Activated T-helper 9 cell treated with anti-CD3 and anti-CD28 coated beads, Interleukin-2, amount 50 U/mL, for 16 hours (primary cell): ENCODE results near the gene ARHGAP12.
"Not testable (repeated sequence)": the region's sequence is repeated elsewhere in the genome, so short reads cannot be mapped to it uniquely, and the experiment has no call there.

Experiments
- DNase-seq: peaks from one replicate; pipeline ENCODE4 v3.0.0-alpha.2; 2020; ENCODE audit warnings: low read depth

Gene ARHGAP12

DNA sequence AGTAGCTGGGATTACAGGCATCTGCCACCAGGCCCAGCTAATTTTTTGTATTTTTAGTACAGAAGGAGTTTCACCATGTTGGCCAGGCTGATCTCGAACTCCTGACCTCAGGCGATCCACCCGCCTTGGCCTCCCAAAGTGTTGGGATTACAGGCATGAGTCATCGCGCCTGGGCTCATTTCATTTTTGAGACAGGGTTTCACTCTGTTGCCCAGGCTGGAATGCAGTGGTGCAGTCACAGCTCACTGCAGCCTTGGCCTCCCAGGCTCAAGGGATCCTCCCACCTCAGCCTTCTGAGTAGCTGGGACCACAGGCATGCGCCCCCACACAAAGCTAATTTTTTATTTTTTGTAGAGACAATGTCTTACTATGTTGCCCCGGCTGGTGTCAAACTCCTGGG is 159.7 kb downstream of the ARHGAP12 start:
- DNase-seq, result not testable (repeated sequence)

DNA sequence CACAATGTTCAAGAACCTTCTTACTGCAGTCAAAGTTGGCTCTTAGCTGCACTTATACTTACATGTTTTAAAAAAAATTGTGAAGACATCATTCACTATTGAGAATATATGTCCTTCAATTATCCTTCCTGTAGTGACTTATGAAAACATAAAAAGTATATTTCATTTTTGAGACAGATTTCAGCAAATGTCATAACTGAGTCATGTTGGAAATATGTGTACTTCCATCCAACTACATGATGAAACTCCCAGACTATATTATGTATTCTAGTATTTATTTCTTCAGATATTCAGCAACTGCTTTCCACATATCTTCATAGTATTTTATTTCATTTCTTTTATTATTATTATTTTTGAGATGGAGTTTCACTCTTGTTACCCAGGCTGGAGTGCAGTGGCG is 160.2 kb downstream of the ARHGAP12 start:
- no peak for DNase-seq

DNA sequence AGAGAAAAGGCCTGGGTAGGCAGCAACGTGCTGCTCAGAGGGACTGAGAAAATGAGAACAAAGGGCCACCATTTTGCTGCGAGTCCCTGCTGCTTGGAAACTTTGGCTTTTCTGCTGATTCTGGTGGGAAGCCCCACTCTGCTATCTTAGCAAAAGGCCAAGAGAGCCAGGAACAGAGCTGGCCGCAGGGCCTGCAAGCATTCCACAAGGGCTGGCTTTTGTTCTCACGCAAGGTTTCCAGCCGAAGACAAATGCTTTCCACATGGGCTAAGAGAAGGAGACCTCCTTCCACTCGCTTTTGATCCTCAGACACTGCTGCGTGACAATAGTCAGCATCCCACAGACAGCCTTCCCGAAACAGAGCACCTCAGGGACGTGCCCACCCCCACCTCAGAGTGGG is 163.1 kb downstream of the ARHGAP12 start:
- no peak for DNase-seq

DNA sequence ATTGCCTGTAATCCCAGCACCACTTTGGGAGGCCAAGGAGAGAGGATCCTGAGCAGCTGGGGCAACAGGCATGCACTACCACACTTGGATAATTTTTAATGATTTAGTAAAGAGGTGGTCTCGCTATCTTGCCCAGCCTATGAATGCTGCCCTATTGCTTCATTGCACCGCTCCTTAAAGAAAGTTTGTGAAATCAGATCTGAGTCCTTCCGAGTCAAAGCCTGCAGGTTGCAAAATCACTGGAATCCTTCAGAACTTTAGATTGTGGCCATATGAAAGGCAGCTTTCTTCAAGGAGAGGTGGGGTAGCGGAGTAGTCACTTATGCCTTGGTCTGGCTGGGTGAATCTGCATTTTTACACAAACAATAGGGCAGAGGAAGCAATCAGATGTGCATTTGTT is 166.3 kb downstream of the ARHGAP12 start:
- DNase-seq, result no peak

DNA sequence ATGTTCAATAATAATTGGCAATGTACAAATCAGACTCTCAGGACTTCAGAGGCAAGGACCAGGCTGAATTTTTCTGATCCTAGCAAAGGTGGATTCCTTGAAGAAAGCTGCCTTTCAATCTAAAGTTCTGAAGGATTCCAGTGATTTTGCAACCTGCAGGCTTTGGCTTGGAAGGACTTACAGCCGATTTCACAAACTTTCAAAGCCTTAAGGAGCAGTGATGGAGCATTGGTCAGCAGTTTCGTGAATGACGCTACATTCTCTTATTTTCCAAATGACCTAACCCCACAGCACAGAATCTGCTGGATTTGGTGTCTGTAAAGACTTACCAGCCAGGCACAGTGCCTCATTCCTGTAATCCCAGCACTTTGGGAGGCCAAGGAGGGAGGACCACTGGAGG is 167.5 kb downstream of the ARHGAP12 start:
- no peak for DNase-seq

DNA sequence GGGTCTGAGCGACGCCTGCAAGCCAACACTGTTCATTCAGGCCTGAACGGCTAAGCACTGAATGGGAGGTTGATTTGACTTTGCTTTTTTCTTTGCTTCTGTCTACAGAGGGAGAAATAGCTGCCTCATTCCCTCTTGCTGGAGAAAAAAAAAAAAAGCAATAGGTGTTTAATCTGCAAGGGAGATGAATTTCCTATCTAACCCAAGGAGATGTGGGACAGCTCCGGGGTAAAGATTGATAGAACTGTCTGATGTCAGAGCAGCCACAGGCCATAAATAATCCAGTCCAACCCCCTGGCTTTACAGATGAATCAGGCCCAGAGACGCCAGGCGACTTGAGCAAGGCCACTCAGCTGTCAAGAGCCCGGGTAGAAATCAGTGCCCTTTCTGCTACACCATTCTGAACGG is 168.0 kb downstream of the ARHGAP12 start:
- no peak for DNase-seq

DNA sequence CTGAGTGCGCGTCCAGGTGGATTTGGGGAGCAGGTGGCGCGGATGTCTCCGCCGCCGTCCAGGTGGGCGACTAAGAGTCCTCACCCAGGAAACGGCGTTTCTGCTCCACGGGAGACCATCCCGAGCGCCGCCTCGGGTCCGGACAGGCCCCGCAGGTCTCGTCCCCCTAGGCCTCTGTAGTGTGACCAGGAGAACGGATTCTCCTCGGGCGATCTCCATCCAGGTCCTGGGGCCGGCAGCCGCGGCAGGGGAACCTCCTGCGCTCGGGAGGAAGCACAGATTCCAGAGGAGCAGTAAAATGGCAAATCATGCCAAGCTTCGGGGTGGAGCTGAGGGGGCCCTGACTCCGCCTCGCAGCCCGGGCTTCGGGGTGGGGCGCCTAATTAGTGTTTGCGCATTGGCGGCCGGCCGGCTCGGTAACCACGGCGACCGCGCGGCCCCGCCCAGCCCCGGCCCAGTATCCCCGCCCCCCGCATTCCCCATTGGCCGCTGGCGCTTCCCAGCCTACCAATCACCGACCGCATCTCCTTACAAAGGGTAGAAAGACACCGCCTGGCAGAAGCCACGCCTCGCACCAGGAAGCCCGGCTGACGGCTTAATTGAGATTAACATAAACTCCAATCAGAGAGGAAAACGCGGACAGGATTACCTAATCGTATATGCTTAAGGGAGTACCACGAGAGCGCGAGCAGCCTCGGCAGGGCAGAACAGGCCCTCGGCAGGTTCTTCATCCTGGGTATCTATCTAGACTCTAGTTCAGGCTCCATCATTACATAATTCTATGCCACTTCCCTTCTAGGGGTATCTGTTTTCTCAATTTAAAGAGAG is 168.6 kb downstream of the ARHGAP12 start:
- peak; percentile 94 for DNase-seq

DNA sequence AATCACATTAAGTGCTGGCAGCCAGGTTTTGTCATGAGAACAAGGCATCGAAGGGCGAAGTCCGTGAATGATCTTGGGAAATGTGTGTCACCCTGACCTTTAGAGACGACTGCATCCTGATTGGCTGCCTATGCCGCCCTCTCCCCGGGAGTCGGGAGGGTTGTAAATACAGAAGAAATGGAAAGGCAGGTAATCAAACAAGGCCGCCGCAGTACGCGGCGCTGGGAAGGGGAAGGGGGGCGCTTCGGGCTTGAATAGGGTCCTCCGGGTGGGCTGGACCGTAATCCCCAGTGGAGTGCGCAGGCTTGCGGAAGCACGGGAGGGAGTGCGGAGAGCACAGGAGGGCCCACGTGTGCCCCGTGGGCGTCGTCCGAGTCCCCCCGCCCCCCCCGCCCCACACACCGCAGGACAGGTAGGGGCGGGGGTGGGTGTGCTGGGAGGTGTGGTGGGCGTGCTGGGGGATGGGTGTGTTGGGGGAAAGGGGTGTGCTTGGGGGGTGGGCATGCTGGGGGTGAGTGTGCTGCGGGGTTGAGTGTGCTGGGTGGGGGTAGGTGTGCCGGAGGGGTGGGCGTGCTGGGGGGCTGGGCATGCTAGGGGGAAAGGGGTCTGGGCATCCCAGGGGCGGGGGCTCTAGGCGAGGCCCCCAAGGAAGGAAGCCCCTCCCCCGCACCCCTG is 169.4 kb downstream of the ARHGAP12 start:
- peak; percentile 46 for DNase-seq

DNA sequence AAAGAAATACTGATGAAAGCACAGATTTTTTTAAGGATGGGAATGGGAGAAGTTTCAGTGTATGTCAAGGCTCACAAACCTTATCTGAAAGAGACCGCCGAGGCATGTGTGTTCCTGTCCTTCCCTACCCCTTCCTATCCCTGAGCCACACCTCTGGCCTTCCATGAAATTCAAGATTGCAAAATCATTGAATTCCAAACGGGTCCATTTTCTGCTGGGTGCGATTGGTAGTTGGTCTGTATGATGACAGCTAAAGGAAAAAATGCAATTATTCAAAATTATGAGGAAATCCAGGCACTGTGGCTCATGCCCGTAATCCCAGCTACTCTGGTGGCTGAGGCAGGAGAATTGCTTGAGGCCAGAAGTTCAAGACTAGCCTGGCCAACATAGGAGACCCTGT is 170.1 kb downstream of the ARHGAP12 start:
- no peak for DNase-seq

DNA sequence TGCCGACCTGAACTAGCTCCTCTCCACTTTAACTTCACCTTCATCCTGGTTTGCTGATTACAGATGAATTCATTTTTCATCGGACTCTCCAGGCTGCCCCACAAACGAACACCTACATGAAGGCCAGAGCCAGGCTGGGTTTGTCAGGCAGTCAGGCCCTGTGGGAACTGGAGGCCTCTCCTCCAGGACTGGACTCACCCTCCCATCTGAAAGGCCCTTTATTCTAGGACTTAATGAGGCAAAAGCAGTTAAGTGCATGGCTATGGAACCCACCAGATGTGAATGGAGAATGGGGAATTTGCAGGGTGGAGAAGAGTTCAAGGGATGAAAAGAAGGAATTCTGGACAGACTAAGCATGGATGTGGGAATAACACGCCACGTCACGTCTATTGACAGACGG is 170.8 kb downstream of the ARHGAP12 start:
- DNase-seq, result no peak

DNA sequence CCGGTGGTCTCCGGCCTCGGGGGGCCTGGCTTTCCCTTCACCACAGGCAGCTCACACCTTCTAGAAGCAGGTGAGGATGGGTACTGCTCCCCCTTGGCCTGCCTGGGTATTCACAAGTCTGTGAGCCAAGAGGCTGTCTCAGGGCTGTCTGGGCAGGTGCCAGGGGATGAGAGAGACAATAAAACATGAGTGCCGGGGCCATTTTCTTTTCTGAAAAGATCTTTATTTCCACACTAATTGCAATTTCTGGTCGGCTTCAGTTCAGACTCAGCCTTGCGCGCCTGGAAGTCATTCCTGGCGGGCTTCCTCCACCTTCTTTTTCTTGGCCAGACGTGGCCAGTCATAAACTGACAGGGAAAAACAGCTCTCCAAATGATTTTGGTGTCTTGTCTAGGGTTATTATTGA is 171.2 kb downstream of the ARHGAP12 start:
- no peak for DNase-seq

DNA sequence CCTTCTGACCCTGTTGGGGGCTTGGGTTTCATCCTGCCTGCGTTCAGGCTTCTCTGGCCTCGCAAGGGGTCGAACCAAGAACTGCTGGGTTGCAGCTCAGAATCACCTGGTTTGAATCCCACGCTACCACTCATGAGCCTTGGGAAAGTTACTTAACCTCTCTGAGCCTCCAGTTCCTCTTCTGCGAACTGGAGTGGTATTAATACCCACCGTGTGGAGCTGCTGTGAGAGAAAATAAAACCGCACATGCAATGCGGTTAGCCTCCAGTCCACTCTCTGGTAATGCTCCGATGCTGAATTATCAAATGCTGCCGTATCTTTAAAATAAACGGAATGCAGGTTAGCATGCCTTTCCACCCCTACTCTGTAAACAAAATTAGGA is 171.9 kb downstream of the ARHGAP12 start:
- DNase-seq, result no peak

DNA sequence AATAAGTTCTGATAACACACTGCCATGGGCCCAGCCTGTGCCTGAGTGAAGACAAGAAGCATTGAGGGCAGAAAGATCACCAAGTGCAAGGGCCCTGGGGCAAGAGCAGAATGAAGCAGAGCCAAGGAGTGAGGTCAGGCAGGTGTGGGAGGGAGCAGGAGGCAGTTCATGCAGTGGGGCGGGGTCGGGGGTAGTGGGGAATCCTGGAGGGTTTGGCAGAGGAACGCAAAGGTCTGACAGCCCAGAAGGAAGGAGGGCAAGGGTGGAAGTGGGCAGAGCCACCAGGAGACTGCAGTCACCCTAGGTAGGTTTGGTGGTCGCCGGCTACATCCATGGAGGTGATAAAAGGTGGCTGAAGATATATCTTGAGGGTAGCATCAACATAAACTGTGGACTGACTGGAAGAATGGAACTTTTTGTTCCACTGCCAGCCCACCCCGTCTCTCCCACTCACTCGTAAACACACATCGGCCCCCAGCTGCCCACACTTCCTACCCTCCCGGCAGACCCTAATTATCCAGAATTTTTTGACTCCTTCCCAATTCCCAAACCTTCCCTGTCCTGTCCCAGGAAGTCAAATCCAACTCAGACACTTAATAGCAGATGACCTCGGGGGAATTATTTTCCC is 172.4 kb downstream of the ARHGAP12 start:
- no peak for DNase-seq
